GM23338 (cell line): ENCODE results near the gene SRRM2. TPM values are rescaled to one million over a fixed set of nuclear protein-coding genes. Genes with fewer than 3 reads are reported as not detected.

Experiments used
- ATAC-seq: fragments of 200-7000 bp; cut with Tn5 transposase; 3 replicates; pipeline ENCODE4 v1.9.1; 2020
- DNase-seq: peaks from one replicate; pipeline ENCODE4 v3.0.0-alpha.2; 2015; ENCODE audit warnings: low spot score
- H2AFZ ChIP-seq: fragments of 200-600 bp; sonication (generic); 2 replicates; pipeline ENCODE4 v1.8.0; 2016; ENCODE audit warnings: antibody characterized with exemption, mild to moderate bottlenecking, moderate library complexity
- H3F3A ChIP-seq: fragments of 200-600 bp; sonication (generic); replicated peaks from 2 replicates; pipeline ENCODE4 v1.8.0; 2017; ENCODE audit warnings: antibody characterized with exemption, mixed run types, low read depth
- H3K27ac ChIP-seq: fragments of 200-600 bp; sonication (generic); 2 replicates; pipeline ENCODE4 v1.6.1; 2016; ENCODE audit warnings: low read depth
- H3K27me3 ChIP-seq: fragments of 200-600 bp; sonication (generic); 2 replicates; pipeline ENCODE4 v1.8.0; 2016; ENCODE audit warnings: mild to moderate bottlenecking, mixed run types, moderate library complexity; ENCODE audit not compliant: insufficient read depth
- H3K36me3 ChIP-seq: fragments of 200-600 bp; sonication (generic); 2 replicates; pipeline ENCODE4 v1.8.0; 2016; ENCODE audit warnings: mild to moderate bottlenecking; ENCODE audit not compliant: insufficient read depth
- H3K4me1 ChIP-seq: fragments of 200-600 bp; sonication (generic); 2 replicates; pipeline ENCODE4 v1.8.0; 2016; ENCODE audit warnings: mild to moderate bottlenecking, moderate library complexity; ENCODE audit not compliant: insufficient read depth
- H3K4me2 ChIP-seq: fragments of 200-600 bp; sonication (generic); 2 replicates; pipeline ENCODE4 v1.7.1; 2017; ENCODE audit warnings: mixed run types
- H3K4me3 ChIP-seq: fragments of 200-600 bp; sonication (generic); 2 replicates; pipeline ENCODE4 v1.6.1; 2016; ENCODE audit warnings: mixed run types
- H3K79me2 ChIP-seq: fragments of 200-600 bp; sonication (generic); replicated peaks from 2 replicates; pipeline ENCODE4 v1.8.0; 2017; ENCODE audit warnings: mild to moderate bottlenecking; ENCODE audit not compliant: insufficient read depth
- H3K9me2 ChIP-seq: fragments of 200-600 bp; sonication (generic); 2 replicates; pipeline ENCODE4 v1.8.0; 2017; ENCODE audit not compliant: insufficient read depth
- H4K20me1 ChIP-seq: fragments of 200-600 bp; sonication (generic); replicated peaks from 2 replicates; pipeline ENCODE4 v1.8.0; 2017; ENCODE audit warnings: mild to moderate bottlenecking; ENCODE audit not compliant: insufficient read depth
- H3K27ac Mint-ChIP-seq: 2 replicates; pipeline ENCODE4 v1.8.0; 2020; ENCODE audit warnings: inconsistent platforms, mild to moderate bottlenecking, moderate library complexity, mixed read lengths
- H3K27me3 Mint-ChIP-seq: 3 replicates; pipeline ENCODE4 v1.8.0; 2022; ENCODE audit warnings: low read depth, mild to moderate bottlenecking, moderate library complexity, mixed read lengths, inconsistent platforms; ENCODE audit not compliant: insufficient read depth, poor library complexity
- H3K36me3 Mint-ChIP-seq: 3 replicates; pipeline ENCODE4 v1.8.0; 2021; ENCODE audit warnings: low read depth, mild to moderate bottlenecking, inconsistent platforms, moderate library complexity, mixed read lengths
- H3K4me1 Mint-ChIP-seq: 3 replicates; pipeline ENCODE4 v1.8.0; 2020; ENCODE audit warnings: mild to moderate bottlenecking, inconsistent platforms, mixed read lengths
- H3K4me3 Mint-ChIP-seq: 3 replicates; pipeline ENCODE4 v1.8.0; 2021; ENCODE audit warnings: moderate library complexity, mild to moderate bottlenecking, inconsistent platforms, mixed read lengths
- H3K9me3 Mint-ChIP-seq: 3 replicates; pipeline ENCODE4 v1.8.0; 2020; ENCODE audit warnings: moderate library complexity, mild to moderate bottlenecking, inconsistent platforms, mixed read lengths
- CREB1 ChIP-seq: fragments of 250-450 bp; sonication (Bioruptor Pico); IDR thresholded peaks from 2 replicates; pipeline ENCODE4 v1.5.0; 2020; ENCODE audit warnings: low read depth, mild to moderate bottlenecking, moderate library complexity
- CTCF ChIP-seq, 2 experiments: fragments of 200-600 bp in 1 of 2; sonication (generic) in 1 of 2; conservative IDR thresholded peaks; 2 replicates each; pipeline versions ENCODE4 v1.5.1 to v1.6.1; 2016 to 2017; ENCODE audit warnings: antibody characterized with exemption in 2 of 2, low read depth in 2 of 2, mild to moderate bottlenecking in 2 of 2, moderate library complexity in 1 of 2
- ETS1 ChIP-seq: IDR thresholded peaks from 2 replicates; pipeline ENCODE4 v1.6.1; 2016; ENCODE audit warnings: antibody characterized with exemption
- EZH2 ChIP-seq: fragments of 200-600 bp; sonication (generic); IDR thresholded peaks from one replicate; pipeline ENCODE4 v1.8.0; 2017; ENCODE audit warnings: antibody characterized with exemption, mild to moderate bottlenecking, low read depth; ENCODE audit not compliant: unreplicated experiment
- JUNB ChIP-seq: IDR thresholded peaks from one replicate; pipeline ENCODE4 v1.6.1; 2016; ENCODE audit warnings: antibody characterized with exemption; ENCODE audit not compliant: unreplicated experiment
- REST ChIP-seq: IDR thresholded peaks from one replicate; pipeline ENCODE4 v1.6.1; 2018; ENCODE audit warnings: antibody characterized with exemption; ENCODE audit not compliant: unreplicated experiment
- ZNF114 ChIP-seq: fragments of 250-450 bp; sonication (Bioruptor Pico); IDR thresholded peaks from 2 replicates; pipeline ENCODE4 v1.5.0; 2020; ENCODE audit warnings: mild to moderate bottlenecking, moderate library complexity
- ZNF331 ChIP-seq: fragments of 250-450 bp; sonication (Bioruptor Pico); IDR thresholded peaks from 2 replicates; pipeline ENCODE4 v1.5.0; 2020; ENCODE audit warnings: low read depth, mild to moderate bottlenecking, moderate library complexity
- polyA plus RNA-seq: library from polyadenylated mRNA; unstranded; fragments of >200 nt; fragmentation: Nextera tagmentation; extraction: Ambion mirVana; gene quantifications from 2 replicates; pipeline ENCODE4 v1.2.1, GENCODE V29; 2016
- total RNA-seq: library from RNA; depleted of rRNA; stranded (reverse); fragments of >200 nt; shearing (Covaris generic); gene quantifications from 2 replicates; pipeline ENCODE4 v1.2.3, GENCODE V29; 2014
- TF ChIP-seq, protein P1 (sequence below): fragments of 250-450 bp; sonication (Bioruptor Pico); IDR thresholded peaks from 2 replicates; pipeline ENCODE4 v1.5.0; 2020; ENCODE audit warnings: mild to moderate bottlenecking, moderate library complexity

SRRM2 gene
- total and polyA plus RNA-seq, 2 experiments from 2014 or later: 308 to 893 TPM

GRCh38 chr16:2748757-2749455, 3.5 kb upstream of the SRRM2 start:
- no peaks in the 10 kb centered on the region for H3K36me3 ChIP-seq
- TF ChIP-seq ETS1: no peak
- TF ChIP-seq JUNB: no peak
- no peak for TF ChIP-seq CTCF (conservative IDR thresholded peaks at IDR 0.05; ENCODE audit: low read depth in 2 of 2)
- TF ChIP-seq, protein P1, sequence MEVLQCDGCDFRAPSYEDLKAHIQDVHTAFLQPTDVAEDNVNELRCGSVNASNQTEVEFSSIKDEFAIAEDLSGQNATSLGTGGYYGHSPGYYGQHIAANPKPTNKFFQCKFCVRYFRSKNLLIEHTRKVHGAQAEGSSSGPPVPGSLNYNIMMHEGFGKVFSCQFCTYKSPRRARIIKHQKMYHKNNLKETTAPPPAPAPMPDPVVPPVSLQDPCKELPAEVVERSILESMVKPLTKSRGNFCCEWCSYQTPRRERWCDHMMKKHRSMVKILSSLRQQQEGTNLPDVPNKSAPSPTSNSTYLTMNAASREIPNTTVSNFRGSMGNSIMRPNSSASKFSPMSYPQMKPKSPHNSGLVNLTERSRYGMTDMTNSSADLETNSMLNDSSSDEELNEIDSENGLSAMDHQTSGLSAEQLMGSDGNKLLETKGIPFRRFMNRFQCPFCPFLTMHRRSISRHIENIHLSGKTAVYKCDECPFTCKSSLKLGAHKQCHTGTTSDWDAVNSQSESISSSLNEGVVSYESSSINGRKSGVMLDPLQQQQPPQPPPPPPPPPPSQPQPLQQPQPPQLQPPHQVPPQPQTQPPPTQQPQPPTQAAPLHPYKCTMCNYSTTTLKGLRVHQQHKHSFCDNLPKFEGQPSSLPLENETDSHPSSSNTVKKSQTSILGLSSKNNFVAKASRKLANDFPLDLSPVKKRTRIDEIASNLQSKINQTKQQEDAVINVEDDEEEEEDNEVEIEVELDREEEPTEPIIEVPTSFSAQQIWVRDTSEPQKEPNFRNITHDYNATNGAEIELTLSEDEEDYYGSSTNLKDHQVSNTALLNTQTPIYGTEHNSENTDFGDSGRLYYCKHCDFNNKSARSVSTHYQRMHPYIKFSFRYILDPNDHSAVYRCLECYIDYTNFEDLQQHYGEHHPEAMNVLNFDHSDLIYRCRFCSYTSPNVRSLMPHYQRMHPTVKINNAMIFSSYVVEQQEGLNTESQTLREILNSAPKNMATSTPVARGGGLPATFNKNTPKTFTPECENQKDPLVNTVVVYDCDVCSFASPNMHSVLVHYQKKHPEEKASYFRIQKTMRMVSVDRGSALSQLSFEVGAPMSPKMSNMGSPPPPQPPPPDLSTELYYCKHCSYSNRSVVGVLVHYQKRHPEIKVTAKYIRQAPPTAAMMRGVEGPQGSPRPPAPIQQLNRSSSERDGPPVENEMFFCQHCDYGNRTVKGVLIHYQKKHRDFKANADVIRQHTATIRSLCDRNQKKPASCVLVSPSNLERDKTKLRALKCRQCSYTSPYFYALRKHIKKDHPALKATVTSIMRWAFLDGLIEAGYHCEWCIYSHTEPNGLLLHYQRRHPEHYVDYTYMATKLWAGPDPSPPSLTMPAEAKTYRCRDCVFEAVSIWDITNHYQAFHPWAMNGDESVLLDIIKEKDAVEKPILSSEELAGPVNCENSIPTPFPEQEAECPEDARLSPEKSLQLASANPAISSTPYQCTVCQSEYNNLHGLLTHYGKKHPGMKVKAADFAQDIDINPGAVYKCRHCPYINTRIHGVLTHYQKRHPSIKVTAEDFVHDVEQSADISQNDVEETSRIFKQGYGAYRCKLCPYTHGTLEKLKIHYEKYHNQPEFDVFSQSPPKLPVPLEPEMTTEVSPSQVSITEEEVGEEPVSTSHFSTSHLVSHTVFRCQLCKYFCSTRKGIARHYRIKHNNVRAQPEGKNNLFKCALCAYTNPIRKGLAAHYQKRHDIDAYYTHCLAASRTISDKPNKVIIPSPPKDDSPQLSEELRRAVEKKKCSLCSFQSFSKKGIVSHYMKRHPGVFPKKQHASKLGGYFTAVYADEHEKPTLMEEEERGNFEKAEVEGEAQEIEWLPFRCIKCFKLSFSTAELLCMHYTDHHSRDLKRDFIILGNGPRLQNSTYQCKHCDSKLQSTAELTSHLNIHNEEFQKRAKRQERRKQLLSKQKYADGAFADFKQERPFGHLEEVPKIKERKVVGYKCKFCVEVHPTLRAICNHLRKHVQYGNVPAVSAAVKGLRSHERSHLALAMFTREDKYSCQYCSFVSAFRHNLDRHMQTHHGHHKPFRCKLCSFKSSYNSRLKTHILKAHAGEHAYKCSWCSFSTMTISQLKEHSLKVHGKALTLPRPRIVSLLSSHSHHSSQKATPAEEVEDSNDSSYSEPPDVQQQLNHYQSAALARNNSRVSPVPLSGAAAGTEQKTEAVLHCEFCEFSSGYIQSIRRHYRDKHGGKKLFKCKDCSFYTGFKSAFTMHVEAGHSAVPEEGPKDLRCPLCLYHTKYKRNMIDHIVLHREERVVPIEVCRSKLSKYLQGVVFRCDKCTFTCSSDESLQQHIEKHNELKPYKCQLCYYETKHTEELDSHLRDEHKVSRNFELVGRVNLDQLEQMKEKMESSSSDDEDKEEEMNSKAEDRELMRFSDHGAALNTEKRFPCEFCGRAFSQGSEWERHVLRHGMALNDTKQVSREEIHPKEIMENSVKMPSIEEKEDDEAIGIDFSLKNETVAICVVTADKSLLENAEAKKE: no peak
- TF ChIP-seq CREB1 (CRISPR knock-in tag): no peak
- no peak for TF ChIP-seq REST
- TF ChIP-seq ZNF331 (CRISPR knock-in tag): no peak
- no peak for TF ChIP-seq ZNF114 (CRISPR knock-in tag)
- TF ChIP-seq EZH2: no peak
- H3K4me1 ChIP-seq: peaks cover 13% of the 10 kb centered on the region
- Mint-ChIP-seq H3K27ac (no peak overlapping the region), H3K27me3 (peaks cover 9% of the 10 kb centered on the region), H3K9me3 (no peaks in the 10 kb centered on the region; the same call in 2 of the 3 replicates), H3K36me3 (peaks cover 19% of the 10 kb centered on the region), H3K4me1 (peaks cover 12% of the 10 kb centered on the region), H3K4me3 (no peak overlapping the region)
- DNase-seq (no peak), ATAC-seq (no peak)
- H3K27ac ChIP-seq: no peak overlapping the region
- H3K4me3 ChIP-seq: no peak overlapping the region
- no peak overlapping the region for H3K4me2 ChIP-seq
- H2AFZ ChIP-seq: no peak overlapping the region
- H3K27me3 ChIP-seq: no peaks in the 10 kb centered on the region
- no peaks in the 10 kb centered on the region for H3K9me2 ChIP-seq
- H3F3A ChIP-seq: peaks cover 23% of the 10 kb centered on the region
- peaks cover 26% of the 10 kb centered on the region for H3K79me2 ChIP-seq
- H4K20me1 ChIP-seq: peaks cover 1% of the 10 kb centered on the region
